Heart left ventricle (tissue), 13 donors: ENCODE results near the gene LPP.

ENCODE experiments used
- CTCF ChIP-seq, 12 donors: fragments of 200-600 bp; sonication (generic) in 4 of 12; IDR thresholded peaks; one replicate each; pipeline versions ENCODE4 v1.5.0 to v1.8.0; 2018 to 2022; ENCODE audit warnings: antibody characterized with exemption in 12 of 12, mild to moderate bottlenecking in 5 of 12
- POLR2A ChIP-seq, 2 donors: fragments of 450-650 bp; IDR thresholded peaks; one replicate each; pipeline ENCODE4 v1.6.1; 2017; ENCODE audit warnings: antibody characterized with exemption in 2 of 2, mild to moderate bottlenecking in 2 of 2, moderate library complexity in 2 of 2
- donor health status: ischemic (EF 13 %, LVEDD 7.1; RV severe dilation, severe dysfunction).
- donor health status: DM: no; HTN: yes; CAD: no.
- donor health status: DM: no; HTN: no; CAD: no.
- donor health status: ischemic (EF 25% LVEDD 6.9; RV normal size, moderate dysfunction).
- donor health status: ischemic (EF 25% LVEDD 5.7; RV mildly dilated, moderate dysfunction).
- donor health status: ischemic (EF 35%, LVEDD 5.7; RV mildly dilated, moderate dysfunction).
- donor health status: nonischemic (EF 11% LVEDD 7.7; RV severe dilation, severe dysfunction).
- donor health status: DM: yes; HTN: yes; CAD: no.
- donor health status: PGD.
- donor health status: ischemic (EF 29% LVEDD 5.4; RV normal size, mild dysfunction).
- donor health status: nonischemic (EF 23%, LVEDD 6.1; RV moderate dilation, normal function).

GRCh38 chr3:188934989-188935388 is 781.0 kb downstream of the LPP start:
- TF ChIP-seq POLR2A (IDR thresholded peaks at IDR 0.05) (no peak), CTCF (IDR thresholded peaks at IDR 0.05) (no peak)
